ENCODE measurements around the gene SLC9A2. TPM values are rescaled to one million over a fixed set of nuclear protein-coding genes. Genes with fewer than 3 reads are reported as not detected.

The SLC9A2 gene
- total RNA-seq, 6 donors from 2014 or later, result 0.30 to 1.1 (median 0.38) TPM; not detected in 2

DNA sequence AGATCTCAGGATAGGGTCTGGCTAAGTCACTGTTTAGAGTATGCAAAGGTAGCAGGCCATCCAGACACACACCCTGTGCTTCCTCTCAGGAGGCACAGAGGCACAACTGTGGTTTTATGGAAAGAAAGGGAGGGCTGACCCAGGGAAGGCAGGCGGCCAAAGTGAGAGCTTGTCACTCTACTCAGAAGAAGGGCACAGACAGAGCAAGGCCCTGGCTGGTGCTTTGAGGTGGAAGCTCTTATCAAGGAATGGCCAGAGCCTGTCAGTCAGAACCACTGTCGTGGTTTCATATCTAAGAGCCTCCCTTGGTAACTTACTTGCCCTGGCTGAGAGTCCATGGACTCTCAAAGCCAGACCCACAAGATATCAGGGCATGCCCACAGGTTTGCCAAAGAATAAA is 40.7 kb downstream of the SLC9A2 start:
- no peak overlapping the region for H3K4me3 ChIP-seq
- TF ChIP-seq POLR2A (IDR thresholded peaks at IDR 0.05), result no peak
- TF ChIP-seq POLR2AphosphoS5 (IDR thresholded peaks at IDR 0.05), result no peak
- TF ChIP-seq, protein P1, sequence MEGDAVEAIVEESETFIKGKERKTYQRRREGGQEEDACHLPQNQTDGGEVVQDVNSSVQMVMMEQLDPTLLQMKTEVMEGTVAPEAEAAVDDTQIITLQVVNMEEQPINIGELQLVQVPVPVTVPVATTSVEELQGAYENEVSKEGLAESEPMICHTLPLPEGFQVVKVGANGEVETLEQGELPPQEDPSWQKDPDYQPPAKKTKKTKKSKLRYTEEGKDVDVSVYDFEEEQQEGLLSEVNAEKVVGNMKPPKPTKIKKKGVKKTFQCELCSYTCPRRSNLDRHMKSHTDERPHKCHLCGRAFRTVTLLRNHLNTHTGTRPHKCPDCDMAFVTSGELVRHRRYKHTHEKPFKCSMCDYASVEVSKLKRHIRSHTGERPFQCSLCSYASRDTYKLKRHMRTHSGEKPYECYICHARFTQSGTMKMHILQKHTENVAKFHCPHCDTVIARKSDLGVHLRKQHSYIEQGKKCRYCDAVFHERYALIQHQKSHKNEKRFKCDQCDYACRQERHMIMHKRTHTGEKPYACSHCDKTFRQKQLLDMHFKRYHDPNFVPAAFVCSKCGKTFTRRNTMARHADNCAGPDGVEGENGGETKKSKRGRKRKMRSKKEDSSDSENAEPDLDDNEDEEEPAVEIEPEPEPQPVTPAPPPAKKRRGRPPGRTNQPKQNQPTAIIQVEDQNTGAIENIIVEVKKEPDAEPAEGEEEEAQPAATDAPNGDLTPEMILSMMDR (IDR thresholded peaks at IDR 0.05), result no peak
- no peak for DNase-seq
- ATAC-seq (ENCODE audit: low FRiP score in 2 of 2), result no peak
- no peak overlapping the region for H3K27ac ChIP-seq
- no peaks in the 10 kb centered on the region for H3K4me1 ChIP-seq
- 71 to 75% methylated on average over 2 of the region's 2 CpGs for WGBS, 2 donors
- no peaks in the 10 kb centered on the region for H3K9me3 ChIP-seq
- no peaks in the 10 kb centered on the region for H3K27me3 ChIP-seq
- H3K36me3 ChIP-seq, result no peaks in the 10 kb centered on the region

DNA sequence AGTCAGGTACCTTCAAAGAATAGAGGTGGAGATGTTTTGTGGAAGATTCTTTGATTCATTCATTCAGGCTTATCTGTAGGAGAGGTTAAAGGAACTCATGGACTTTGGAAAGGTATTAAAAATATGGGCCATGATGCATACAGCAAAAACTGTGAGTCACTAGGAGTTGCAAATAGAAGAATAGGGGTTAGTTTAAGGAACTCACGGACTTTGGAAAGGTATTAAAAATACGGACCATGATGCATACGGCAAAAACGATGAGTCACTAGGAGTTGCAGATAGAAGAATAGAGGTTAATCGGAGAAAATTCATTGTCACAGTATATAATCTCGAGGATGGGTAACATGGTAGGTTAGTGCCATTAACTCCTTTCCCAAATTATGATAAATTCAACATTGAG is 41.2 kb downstream of the SLC9A2 start:
- Histone ChIP-seq H3K4me3 (no peak overlapping the region), H3K4me1 (no peaks in the 10 kb centered on the region), H3K27ac (no peak overlapping the region), H3K27me3 (no peaks in the 10 kb centered on the region), H3K36me3 (no peaks in the 10 kb centered on the region), H3K9me3 (no peaks in the 10 kb centered on the region)
- WGBS, 2 donors, result 90 to 96% methylated on average over 6 of the region's 6 CpGs
- no peak for TF ChIP-seq EP300 (IDR thresholded peaks at IDR 0.05)
- TF ChIP-seq, protein P1 (IDR thresholded peaks at IDR 0.05), result no peak
- TF ChIP-seq POLR2AphosphoS5 (IDR thresholded peaks at IDR 0.05), result no peak
- DNase-seq (no peak), ATAC-seq (ENCODE audit: low FRiP score in 2 of 2) (no peak)

DNA sequence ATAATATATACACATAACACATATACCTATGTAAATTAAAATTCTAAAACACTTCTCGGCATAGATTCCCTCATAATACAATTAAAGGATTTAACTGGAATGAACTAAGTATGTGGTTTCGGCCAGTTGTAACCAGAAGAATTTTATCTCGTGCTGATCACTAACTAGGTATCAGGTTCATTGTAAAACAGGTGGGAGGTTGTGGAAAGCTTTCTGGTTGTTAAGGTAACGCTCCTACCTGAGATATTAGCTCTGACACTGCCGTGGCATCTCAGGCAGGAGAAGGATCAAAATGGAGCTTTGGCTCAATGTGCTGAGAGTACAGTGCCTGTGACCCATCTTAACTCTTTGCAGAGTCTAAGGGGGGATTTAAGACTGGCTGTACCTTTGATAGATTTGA is 42.5 kb downstream of the SLC9A2 start:
- H3K4me3 ChIP-seq, result no peak overlapping the region
- H3K4me1 ChIP-seq, result no peaks in the 10 kb centered on the region
- no peaks in the 10 kb centered on the region for H3K36me3 ChIP-seq
- whole genome bisulfite sequencing, 2 donors, result 83 to 85% methylated on average over 5 of the region's 5 CpGs
- DNase-seq, result no peak
- no peak overlapping the region for H3K27ac ChIP-seq
- H3K27me3 ChIP-seq, result no peaks in the 10 kb centered on the region
- H3K9me3 ChIP-seq, result no peaks in the 10 kb centered on the region
- no peak for TF ChIP-seq EP300 (IDR thresholded peaks at IDR 0.05)
- TF ChIP-seq POLR2A (IDR thresholded peaks at IDR 0.05), result no peak
- TF ChIP-seq POLR2AphosphoS5 (IDR thresholded peaks at IDR 0.05), result no peak
- TF ChIP-seq, protein P1 (IDR thresholded peaks at IDR 0.05), result no peak
- ATAC-seq (ENCODE audit: low FRiP score in 2 of 2), result no peak

DNA sequence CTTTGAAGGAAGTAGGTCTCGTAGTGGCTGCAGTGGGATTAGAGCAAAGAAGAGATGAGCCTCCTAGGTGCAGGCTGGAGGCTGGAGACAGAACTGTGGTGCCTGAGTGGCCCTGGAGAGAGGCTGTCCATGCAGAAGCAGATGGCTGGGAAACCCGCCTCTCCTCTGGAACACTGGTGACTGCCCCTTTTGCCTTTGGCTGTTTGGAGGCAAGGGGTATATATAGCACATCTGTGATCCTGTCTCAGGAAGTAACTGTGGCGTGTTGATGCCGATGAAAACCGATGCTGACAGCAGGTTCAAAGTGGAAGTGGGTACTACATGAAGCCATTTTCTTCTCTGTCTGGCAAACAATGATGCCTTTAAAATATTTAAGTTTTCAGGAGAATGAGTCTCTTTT is 43.5 kb downstream of the SLC9A2 start:
- no peaks in the 10 kb centered on the region for H3K36me3 ChIP-seq
- no peaks in the 10 kb centered on the region for H3K9me3 ChIP-seq
- WGBS, 2 donors, result 45 to 55% methylated on average over 5 of the region's 5 CpGs

DNA sequence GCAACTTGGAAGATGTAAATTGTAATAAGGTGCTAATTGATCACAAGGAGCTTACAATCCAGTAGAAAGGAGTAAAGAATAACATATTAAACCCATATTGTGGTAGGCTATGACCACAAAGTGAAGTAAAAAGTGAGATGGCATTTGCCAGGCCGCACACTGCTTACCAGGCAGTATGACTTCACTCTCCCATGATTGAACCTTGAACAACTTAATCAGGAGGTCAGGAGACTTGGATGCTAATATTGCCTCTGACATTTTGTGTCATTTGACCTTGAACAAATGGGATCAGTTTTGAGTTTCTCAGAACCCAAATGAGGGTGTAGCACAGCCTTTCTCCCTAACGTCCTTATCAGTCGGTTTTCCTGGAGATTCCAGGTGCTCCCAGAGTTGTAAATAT is 44.0 kb downstream of the SLC9A2 start:
- ATAC-seq (ENCODE audit: low FRiP score in 2 of 2), result no peak
- WGBS, 2 donors, result 69 to 84% methylated on average over 3 of the region's 3 CpGs

More for the DNA sequence above, 43.5 kb downstream of the SLC9A2 start:
- Histone ChIP-seq H3K27me3 (no peaks in the 10 kb centered on the region), H3K4me3 (no peak overlapping the region), H3K27ac (no peak overlapping the region), H3K4me1 (no peaks in the 10 kb centered on the region)
- DNase-seq (no peak), ATAC-seq (ENCODE audit: low FRiP score in 2 of 2) (no peak)
- TF ChIP-seq POLR2AphosphoS5 (IDR thresholded peaks at IDR 0.05) (no peak), EP300 (IDR thresholded peaks at IDR 0.05) (no peak), POLR2A (IDR thresholded peaks at IDR 0.05) (no peak)
- TF ChIP-seq, protein P1 (IDR thresholded peaks at IDR 0.05), result no peak

More for the DNA sequence above, 44.0 kb downstream of the SLC9A2 start:
- Histone ChIP-seq H3K36me3 (no peaks in the 10 kb centered on the region), H3K4me3 (no peak overlapping the region), H3K9me3 (no peaks in the 10 kb centered on the region), H3K27me3 (no peaks in the 10 kb centered on the region), H3K4me1 (no peaks in the 10 kb centered on the region), H3K27ac (no peak overlapping the region)
- DNase-seq, result no peak
- TF ChIP-seq POLR2A (IDR thresholded peaks at IDR 0.05) (no peak), POLR2AphosphoS5 (IDR thresholded peaks at IDR 0.05) (no peak)

Measured in upper lobe of left lung (tissue), 6 donors.